ENCODE data around the gene DUSP22.
"Not testable (repeated sequence)": the region's sequence is repeated elsewhere in the genome, so short reads cannot be mapped to it uniquely, and the experiment has no call there.

DUSP22 gene

DNA sequence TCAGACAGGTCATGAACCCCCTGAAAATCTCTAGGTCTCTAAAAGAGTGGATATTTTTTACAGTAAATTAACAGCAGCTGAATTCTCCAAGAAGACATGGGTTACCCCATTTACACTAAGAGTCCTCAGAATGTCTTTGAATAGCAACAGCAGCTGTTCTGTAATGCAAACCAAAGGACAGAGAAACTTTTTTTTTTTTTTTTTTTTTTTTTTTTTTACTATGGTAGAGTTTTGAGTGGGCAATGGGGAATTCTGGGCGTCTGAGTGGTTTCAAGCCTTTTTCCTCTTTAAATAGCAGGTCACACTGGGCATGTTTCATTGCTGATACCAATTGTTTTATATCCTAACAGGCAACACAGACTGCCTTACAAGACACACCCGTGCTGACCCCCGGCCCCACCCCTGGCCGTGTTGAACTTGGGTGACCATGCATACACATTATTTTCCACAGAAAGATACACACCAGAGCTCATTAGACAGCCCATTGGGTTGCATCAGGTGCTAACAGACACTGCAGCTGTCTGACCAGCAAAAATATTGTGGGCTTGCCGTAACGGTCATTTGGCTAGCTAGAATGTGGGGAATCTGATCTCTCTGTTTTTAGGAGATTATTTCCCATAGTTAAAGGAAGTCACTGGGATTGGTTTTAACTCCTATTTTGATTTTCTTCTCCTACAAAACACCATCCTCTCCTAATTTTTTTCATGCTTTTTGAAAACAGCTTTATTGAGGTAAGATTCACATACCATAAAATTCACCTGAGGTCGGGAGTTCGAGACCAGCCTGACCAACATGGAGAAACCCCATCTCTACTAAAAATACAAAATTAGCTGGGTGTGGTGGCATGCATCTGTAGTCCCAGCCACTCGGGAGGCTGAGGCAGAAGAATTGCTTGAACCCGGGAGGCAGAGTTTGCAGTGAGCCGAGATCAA, 72.6 kb downstream of the DUSP22 start:
- no peak for DNase-seq (ENCODE audit: low read depth in 2 of 2)

DNA sequence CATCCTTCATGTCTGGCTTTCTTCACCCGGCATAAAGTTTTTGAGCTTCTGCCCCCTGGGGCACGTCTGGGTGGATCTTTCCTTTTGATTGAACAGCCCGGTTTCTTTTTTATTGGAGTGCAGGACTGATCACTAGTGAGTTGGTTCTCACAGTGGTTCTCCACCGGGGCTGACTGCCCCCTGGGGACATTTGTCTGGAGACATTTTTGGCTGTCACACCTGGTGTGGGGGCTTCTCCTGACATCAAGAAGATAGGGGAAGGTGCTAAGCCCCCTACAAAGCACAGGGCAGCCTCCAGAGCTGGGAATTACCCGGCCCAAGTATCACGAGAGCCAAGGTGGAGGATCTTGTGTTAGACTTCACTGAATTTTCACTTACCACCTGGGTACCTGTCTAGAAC, 73.5 kb downstream of the DUSP22 start:
- no peak for DNase-seq (ENCODE audit: low read depth in 2 of 2)

DNA sequence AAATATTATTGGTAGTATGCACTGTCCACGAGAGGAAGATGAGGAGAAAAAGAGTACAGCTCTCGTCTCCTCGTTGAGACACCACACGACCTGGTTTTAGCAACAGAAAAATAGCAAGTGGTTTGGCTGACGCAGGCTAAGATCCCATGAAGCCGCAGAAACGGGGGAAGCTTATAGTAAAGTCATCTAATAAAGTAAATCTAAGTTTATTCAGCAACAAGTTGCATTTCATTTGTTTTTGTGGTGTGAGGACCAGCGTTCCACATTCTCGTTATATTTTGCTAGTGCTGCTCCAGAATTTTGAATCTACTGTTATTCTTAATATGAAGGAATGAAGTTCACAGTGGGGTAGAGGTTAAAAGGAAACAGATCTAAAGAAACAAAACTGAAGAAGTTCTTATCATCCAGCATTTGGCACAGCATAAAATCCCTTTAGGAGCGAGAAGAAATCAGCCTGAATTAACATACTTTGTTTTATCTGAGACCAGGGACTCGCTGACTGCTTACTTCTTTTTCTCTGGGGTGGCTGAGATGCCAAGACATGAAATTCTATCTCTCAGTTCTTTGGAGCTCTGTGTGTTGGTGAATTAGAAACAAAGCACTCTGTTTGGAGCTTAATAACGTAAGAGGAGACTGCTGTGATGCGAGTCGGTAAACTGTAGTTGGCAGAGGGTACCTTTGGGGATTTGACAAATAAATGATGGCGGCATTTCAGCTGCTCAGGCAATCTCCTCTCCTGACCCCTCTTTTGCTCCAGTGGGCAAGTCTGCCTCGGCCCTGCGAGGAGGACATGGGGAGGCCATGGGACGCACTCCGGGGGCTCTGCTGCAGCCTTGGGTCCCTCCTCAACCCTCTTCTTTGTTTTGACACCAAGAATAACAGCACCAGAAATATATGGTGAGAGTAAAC, 74.4 kb downstream of the DUSP22 start:
- no peak for DNase-seq (ENCODE audit: low read depth in 2 of 2)

DNA sequence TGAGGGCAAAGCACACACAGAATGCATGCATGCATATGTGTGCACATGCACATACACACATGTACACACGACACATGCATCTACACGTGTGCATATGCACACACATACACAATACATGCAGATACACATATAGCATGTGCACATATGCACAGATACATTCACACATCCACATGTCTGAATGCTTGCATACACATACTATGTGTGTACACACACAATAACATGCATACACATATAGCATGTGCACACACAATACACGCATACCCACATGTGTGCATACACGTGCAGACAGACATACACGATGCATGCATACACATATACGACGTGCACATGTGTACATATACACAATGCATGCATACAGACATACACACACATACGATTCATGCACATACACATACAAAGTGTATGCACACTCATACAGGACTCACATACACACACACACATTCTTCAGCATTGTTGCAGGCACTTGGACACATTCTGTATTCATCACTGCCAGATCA, 75.1 kb downstream of the DUSP22 start:
- DNase-seq (ENCODE audit: low read depth in 2 of 2) = no peak

DNA sequence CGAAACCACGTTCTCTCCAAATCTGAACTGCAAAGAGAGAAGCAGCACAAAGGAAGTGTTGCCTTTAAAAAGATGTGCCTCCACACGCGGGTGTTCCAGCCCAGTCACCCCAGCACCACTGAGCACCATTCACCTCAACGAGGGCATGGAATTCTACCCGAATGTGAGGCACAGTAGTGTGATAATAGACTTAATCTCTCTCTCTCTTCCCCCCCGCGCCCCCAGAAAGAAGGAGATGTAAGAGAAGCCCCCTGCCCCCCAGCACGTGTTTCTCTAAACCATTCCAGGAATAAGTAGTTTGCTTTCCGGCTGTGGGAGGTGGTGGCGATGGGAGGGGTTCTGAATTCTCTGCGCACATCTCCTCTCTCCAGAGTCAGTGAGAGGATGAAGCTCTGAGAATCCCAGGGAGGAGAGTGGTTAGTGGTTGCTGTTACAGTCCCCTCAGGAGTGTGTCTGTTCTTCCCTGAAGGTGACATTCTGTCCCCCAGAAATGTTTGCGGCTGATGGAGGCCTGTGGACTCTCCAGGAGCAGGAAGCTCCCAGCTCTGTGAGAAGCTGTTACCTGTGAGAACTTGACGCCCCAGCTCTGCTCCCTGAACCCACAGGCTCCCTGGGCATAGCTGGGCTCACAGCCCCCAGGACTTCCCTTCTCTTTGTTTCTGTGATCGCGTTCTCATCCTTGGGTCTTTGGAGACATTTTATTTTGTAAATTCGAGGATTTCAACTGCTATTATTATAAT, 75.8 kb downstream of the DUSP22 start:
- no peak for DNase-seq (ENCODE audit: low read depth in 2 of 2)

DNA sequence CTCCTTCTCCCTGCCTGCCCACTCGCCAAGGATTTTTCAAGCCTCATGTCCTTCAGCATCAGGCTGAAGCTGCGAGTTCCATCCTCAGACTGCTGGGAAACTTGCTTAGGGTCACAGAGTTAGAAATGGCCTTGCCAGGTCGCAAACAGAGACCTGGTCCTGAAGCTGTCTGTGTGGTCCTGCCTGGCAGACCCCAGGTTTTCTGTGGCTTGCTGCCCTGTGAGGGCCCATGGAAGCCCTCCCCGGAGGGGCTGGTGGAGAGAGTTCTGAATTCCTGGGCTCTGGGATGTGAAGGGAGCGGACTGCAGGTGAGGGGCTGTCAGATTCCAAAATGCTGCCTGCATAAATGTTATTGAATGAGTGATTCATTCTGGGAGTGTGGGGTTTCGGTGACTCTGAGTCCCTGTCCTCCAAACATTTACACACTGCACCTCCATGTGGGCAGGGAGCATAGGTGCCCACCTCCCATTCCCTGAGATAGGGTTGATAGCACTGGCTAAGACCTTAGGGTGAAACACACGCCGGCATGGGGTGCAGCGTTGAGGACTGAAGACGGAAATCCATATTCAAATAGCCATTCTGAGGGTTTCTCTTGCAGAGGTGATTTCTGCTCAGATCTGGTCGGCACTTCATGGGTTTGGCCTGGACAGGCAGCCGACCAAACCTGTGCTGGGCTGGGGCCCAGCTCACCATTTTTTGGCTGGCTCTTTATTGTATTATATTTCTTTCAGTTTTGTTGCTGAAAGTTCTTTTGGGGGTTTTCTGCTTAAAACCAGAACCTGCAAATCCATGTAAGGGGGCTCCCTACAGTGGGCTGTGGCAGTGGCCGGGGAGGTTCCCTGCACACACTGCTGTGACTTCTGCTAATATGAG, 77.5 kb downstream of the DUSP22 start:
- no peak for DNase-seq (ENCODE audit: low read depth in 2 of 2)

DNA sequence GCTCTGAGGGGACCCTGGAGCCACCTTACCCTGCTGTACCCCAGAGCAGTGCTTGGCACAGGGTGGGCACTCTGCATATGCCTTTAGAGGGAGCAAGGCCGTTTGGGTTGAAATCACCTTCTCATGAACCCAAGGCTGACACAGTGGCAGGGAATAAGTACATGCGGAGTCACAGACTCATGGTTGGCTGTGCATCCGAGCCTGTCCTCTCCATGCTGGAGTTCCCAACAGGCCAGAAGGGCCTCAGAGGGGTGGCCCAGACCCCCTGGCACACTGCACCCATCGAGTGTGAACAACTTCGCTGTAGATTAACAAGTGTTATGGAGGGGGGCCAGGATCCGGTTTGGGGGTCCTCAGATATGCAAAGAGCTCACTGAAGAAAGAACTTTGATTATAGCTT, 78.3 kb downstream of the DUSP22 start:
- no peak for DNase-seq (ENCODE audit: low read depth in 2 of 2)

DNA sequence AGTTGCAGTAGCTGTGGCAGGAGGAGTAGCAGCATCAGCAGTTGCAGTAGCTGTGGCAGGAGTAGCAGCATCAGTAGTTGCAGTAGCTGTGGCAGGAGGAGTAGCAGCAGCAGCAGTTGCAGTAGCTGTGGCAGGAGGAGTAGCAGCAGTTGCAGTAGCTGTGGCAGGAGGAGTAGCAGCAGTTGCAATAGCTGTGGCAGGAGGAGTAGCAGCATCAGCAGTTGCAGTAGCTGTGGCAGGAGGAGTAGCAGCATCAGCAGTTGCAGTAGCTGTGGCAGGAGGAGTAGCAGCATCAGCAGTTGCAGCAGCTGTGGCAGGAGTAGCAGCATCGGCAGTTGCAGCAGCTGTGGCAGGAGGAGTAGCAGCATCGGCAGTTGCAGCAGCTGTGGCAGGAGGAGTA, 79.6 kb downstream of the DUSP22 start:
- DNase-seq (ENCODE audit: low read depth in 2 of 2) = not testable (repeated sequence)

DNA sequence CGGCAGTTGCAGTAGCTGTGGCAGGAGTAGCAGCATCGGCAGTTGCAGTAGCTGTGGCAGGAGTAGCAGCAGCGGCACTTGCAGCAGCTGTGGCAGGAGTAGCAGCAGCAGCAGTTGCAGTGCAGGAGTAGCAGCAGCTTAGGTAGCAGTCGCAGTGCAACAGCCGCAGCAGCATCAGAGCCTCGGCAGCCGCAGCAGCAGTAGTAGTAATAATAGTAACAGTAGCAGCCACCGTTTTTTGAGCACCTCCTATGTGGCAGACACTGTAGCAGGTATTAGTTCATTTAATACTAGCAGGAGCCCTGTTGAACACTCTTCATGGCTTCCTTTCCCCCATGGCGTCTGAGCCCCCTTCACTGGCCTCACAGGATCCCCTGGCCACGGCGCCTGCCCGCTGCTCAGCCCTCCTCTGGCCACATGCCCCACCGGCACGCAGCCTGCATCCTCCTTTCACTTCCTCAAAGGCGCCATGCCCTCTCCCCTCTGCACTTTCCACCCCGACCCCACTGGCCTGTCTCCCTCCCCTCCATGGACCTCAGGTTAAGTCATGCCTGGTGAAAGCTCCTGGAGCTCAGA, 80.1 kb downstream of the DUSP22 start:
- DNase-seq (ENCODE audit: low read depth in 2 of 2) = no peak

DNA sequence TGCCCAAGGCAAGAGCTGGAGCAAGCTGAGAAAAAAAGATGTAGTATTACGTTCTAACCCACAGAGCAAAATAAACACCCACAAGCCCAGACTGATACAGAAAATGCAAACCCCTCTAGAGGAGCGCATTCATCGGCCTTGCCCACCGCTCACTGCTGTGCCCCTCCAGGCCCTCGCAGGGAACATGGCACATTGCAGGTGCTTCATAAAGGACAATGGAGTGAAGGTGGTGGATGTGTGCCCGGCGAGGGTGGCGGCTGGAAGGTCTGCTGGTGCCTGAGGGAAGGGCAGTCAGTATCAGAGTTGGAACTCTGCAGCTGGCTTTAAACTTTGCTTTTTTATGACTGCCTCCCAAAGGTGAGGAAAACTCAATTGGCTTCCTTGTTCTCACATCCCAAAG, 80.7 kb downstream of the DUSP22 start:
- no peak for DNase-seq (ENCODE audit: low read depth in 2 of 2)

DNA sequence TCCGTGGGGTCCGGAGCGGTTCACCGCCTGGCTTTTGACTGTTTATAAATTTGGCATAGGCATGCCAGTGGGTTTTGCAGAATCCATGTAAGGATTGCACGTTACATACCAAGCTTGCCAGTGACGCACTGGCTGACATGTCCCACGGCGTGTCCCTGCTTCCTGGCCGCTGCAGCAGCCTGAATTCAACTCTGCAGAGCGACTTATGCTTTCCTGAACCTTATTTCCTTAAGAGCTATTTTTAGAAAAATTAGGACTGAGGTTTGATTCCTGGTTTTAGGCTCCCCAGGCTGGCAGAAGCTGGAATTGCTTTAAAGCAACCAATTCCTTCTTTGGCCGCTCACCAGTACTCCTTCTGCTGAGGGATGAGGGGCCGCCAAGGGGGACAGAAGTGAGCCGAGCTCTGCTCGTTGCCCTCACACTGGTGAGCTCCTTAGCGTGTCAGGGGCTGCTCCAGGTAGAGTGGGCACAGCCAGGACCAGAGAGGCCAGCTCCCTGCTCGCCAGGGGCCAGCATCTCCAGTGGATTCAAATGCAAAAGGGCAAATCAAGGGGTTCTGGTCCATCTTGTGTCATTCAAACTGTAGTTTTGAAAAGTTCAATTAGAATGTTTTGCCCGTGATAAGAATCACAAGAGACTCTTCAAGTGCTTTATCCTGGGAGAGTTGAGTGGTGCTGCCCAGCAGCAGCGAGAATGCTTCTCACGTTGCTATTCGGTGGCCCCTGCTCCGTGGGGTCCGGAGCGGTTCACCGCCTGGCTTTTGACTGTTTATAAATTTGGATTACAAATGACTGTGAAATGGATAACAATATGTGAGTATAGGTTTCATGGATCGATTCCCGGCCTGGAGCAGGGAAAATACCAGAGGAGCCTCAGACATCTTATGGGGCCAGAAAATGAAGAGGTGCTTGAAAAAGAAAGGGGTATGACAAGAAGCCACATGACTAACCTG, 81.8 kb downstream of the DUSP22 start:
- DNase-seq (ENCODE audit: low read depth in 2 of 2) = no peak

DNA sequence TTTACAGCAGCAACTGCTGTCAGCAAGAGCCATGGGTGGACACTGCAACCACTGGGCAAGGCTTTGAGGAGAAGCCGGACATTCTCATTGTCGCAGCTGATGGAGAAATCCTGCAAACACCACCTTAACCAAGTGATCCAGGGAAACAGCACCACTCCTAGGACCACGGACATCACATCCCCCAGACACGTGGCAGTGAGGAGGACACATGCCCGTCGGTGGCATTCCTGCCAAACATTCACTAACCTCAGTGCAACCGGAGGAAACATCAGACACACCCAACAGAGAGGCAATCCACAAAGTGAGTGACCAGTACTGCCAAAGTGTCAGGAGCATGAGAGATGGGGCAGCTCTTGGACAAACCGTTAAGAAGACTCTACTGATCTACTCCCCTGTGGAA, 82.7 kb downstream of the DUSP22 start:
- no peak for DNase-seq (ENCODE audit: low read depth in 2 of 2)

DNA sequence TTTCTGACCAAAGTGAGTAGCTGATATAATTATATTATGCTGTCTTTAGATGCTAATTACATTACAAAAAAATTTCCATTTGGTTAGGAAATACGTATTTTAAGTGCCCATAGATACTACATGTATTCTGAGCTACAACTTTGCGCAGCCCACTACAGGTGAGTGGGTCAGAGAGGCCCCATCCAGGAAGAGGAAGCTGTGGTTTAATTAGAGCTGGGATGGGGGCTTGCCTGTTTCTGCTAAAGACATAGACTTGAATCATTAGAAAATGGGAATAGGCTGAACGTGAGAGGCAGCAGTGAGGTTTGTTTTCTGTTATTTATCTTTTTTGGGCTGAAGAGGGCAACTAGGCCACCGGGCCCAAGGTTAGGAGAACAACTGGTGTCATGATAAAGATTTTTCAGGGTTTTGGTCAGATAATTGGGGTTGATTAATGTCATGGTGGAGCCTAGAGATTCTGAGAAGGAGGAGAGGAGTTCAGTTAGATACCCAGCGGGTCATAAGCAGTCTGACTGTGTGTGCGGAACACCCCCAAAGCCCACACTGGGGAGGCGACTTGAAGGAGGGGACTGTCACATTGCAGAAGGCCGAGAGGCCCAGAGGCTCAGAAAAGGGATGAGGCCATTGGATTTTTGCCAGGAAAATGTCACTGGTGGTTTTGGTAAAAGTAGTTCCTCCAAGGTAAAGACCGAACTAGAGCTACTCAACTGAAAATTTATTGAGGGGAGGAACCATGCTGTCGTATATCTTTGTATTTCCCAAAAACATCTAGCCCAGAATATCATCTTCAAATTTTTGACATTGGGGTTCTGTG, 84.7 kb downstream of the DUSP22 start:
- DNase-seq (ENCODE audit: low read depth in 2 of 2) = no peak

DNA sequence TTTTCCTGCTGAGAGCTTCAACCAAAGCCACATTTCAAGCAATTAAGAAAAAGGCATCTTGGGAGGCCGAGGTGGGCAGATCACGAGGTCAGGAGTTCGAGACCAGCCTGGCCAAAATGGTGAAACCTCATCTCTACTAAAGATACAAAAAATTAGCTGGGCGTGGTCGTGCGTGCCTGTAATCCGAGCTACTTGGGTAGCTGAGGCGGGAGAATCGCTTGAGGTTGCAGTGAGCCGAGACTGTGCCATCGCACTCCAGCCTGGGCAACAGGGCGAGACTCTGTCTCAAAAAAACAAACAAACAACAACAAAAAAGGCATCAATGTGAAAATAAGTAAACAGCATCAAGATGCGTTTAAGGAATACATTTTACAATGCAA, 85.3 kb downstream of the DUSP22 start:
- DNase-seq (ENCODE audit: low read depth in 2 of 2) = not testable (repeated sequence)

DNA sequence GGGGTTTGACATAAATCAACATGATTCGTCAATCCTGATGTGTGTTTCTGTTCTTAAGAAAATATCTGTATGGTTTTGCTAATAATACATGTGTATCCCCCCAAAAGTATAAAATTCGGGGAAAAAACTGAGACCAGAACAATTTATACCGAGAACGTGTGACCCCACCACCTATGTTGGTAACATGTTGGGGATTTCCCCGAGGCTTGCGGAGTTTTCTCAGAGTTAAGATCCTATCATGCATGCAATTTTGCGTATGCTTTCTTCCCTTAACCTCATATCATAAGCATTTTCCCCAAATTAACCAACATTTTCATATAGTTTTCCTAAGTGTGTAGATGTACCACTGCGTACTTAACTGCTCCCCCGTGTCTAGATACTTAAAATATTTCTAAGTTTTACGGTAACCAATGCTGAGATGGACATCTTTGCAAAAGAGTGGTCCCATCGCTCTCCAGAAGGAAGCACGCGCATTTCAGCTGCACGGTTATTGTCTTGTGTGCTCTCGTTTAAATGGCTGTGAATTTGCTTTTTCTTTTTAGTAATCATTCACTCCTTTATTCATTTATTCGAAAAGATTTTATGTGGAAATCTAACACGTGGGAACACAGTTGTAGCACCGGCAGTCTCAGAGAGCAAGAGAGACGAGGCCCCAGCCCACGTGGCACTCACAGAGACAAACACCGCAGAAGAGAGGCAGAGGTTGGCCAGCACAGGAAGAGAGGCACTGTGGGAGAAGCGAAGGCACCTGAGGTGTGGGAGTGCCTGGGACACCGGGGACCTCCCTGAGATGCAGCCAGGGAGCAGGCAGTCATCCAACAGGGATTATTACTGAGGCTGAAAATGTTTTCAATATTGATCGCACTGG, 86.0 kb downstream of the DUSP22 start:
- no peak for DNase-seq (ENCODE audit: low read depth in 2 of 2)

DNA sequence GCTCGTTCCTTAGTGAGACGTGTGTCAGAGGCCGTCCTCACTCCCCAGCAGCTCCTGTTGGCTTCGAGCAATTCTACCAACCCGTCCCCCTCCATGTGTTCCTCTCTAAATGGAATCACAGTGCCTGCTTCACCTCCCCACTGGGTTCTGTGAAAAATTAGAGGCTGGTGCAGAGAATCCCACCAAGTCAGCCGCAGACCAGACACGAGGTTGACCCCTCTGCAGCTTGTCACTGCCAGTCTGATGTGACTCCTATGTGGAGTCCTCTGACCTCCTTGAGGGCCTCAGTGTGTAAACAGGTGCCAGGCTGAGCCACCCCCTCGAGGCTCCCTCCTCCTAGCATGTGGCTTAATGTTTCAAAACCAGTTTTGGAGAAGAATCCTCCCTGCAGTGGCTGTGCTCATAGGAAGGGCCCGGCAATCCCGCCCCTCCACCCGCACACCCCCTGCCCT, 86.7 kb downstream of the DUSP22 start:
- DNase-seq (ENCODE audit: low read depth in 2 of 2) = no peak

DNA sequence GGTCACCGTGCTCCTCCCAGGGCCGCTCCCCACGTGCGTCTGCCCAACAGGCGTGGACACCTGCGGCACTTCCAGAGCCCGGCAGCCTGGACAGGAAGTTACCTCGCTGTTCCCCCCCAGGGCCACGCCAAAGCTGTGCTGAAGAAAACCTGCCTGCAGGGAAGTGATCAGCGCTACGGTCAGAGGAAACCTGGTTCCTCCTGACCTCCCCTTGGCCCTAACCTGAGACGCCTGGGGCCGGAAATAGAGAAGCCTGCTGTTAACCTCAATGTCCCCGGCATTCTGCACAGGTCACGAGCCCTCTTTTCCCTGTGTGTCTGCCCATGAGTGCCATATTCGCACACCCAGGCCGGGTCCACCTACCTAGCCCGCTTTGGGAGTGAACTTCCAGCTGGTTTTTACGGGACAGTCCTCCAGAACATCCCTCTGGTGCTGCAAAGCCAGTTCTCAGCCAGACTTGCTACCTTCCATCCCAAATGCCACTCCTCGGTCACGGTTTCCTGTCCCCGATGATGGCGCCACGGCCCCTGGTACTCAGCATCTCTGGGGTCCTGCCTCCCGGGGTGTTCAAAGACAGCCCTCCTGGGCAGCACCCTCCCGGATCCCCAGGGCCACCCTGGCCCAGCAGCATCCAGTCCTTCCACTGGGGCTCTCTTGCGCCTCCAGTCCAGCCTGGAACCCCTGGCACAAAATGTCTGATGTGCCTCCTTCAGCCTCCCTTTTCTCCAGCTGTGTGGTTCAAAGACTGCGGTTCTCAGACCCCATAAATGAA, 87.3 kb downstream of the DUSP22 start:
- no peak for DNase-seq (ENCODE audit: low read depth in 2 of 2)

Data from stimulated activated CD8-positive, alpha-beta memory T cell treated with anti-CD3 and anti-CD28 coated beads, Interleukin-7, amount 100 ng/mL, for 1 hour (primary cell).